ENCODE results near the gene KCNMB4. TPM values are rescaled to one million over a fixed set of nuclear protein-coding genes. Genes with fewer than 3 reads are reported as not detected.
"Not testable (repeated sequence)": the region's sequence is repeated elsewhere in the genome, so short reads cannot be mapped to it uniquely, and the experiment has no call there.

The KCNMB4 gene
- polyA plus RNA-seq, 2 of the 4 experiments (the other 2 are of a cell fraction): 0.08 to 0.13 TPM

DNA sequence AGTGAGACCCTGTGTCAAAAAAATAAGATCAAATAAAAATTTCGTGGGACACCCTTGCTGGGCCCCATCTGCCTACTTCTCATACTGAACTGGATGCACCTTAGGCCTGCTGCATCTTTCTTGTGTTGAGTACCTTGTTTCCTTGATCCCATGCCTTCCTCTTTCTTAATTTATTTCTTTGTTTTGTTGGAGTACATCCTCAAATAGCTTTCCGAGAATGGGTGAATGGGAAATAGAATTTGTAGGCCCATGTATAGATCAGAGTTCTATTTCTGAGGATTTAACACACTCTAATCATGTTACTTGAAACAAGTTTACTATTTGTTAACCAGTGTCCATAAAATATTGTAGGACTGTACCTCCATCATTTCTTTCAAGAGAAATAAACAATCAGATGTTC lies 23.6 kb downstream of the KCNMB4 start:
- TF ChIP-seq ZSCAN20 (CRISPR knock-in tag; IDR thresholded peaks at IDR 0.05) (no peak), FOXS1 (CRISPR knock-in tag; IDR thresholded peaks at IDR 0.05) (no peak), MAZ (IDR thresholded peaks at IDR 0.05; ENCODE audit: borderline replicate concordance, low read depth, low read length) (no peak), TP53 (CRISPR knock-in tag; IDR thresholded peaks at IDR 0.05) (no peak), SREBF2 (IDR thresholded peaks at IDR 0.05) (no peak), CBX2 (IDR thresholded peaks at IDR 0.05; ENCODE audit: borderline replicate concordance, low read depth) (no peak), ELK1 (IDR thresholded peaks at IDR 0.05; ENCODE audit: low read depth, low read length) (no peak), BCL3 (IDR thresholded peaks at IDR 0.05) (no peak), SMC3 (IDR thresholded peaks at IDR 0.05) (no peak), TFCP2L1 (CRISPR knock-in tag; IDR thresholded peaks at IDR 0.05) (no peak), USF2 (IDR thresholded peaks at IDR 0.05) (no peak), EP300 (IDR thresholded peaks at IDR 0.05) (no peak), JUN (IDR thresholded peaks at IDR 0.05) (no peak)
- TF ChIP-seq, protein P1, sequence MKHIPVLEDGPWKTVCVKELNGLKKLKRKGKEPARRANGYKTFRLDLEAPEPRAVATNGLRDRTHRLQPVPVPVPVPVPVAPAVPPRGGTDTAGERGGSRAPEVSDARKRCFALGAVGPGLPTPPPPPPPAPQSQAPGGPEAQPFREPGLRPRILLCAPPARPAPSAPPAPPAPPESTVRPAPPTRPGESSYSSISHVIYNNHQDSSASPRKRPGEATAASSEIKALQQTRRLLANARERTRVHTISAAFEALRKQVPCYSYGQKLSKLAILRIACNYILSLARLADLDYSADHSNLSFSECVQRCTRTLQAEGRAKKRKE (CRISPR knock-in tag; IDR thresholded peaks at IDR 0.05; ENCODE audit: low read depth): no peak
- Histone ChIP-seq H3K9me3 (peaks cover 5% of the 10 kb centered on the region; the same call in 1 of the 3 replicates), H3K4me2 (no peak overlapping the region), H3K4me1 (no peaks in the 10 kb centered on the region), H3K4me3 (no peak overlapping the region), H3K27ac (no peak overlapping the region)
- ATAC-seq: no peak
- CTCF ChIA-PET: no interaction called here
- DNase-seq (ENCODE audit: low read depth in 1 of 2, low spot score in 1 of 2): no peak
- POLR2A ChIA-PET: no interaction called here
- no peak for FAIRE-seq
- WGBS (ENCODE audit: missing lambda C conversion rate): 13% methylated on average over 2 of the region's 2 CpGs

- POLR2A ChIA-PET; CTCF ChIA-PET; H3K9me3 ChIP-seq; H3K27ac ChIP-seq; DNase-seq (ENCODE audit: low read depth in 1 of 2, low spot score in 1 of 2); H3K4me2 ChIP-seq; H3K4me1 ChIP-seq; ATAC-seq; H3K4me3 ChIP-seq; FAIRE-seq: not testable (repeated sequence)
- WGBS (ENCODE audit: missing lambda C conversion rate): 0% methylated on average over 1 of the region's 1 CpG
Measured at GRCh38 chr12:70392631-70393030, 26.5 kb downstream of the KCNMB4 start.

DNA sequence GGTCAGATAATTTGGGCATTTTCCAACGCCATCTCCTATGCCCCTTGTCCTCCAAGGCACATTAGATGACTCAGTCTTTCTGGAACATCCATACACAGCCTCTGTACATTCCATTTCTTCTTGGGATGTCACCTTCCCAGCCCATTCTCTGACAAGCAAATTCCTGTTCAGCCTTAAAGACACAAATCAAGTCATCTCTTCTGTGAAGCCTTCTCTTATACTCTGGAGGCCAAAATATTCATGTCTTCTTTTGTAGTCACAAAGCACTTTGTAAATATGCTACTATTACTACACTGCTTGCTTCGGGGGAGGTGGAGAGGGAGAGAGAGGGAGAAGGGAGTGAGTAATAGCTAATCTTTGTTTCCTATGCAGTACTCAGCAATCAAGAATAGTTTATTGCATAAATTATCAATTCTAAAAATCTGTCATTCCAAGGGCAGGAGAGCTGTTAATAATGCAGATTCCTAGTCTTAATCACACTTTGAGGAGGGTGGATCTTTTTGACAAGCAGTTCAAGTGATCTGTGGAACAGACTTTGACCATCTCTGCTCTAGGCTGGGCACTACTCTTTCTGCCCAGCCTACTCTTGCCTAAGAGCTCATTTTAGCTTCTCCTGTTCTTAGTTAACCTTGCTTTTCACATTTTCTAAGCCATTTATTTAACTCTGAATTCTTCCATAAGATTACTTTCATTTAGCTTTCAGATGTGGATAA lies 27.9 kb downstream of the KCNMB4 start:
- CTCF ChIA-PET: interaction anchor here (1.0 kb wide), 1 partner anchor 12 kb away, joined by 3 read pairs; no protein-coding TSS in a partner anchor
- Histone ChIP-seq H3K27ac (no peak overlapping the region), H3K4me3 (no peak overlapping the region), H3K4me1 (no peaks in the 10 kb centered on the region), H3K4me2 (no peak overlapping the region), H3K9me3 (peaks cover 5% of the 10 kb centered on the region; the same call in 1 of the 3 replicates)
- no peak for TF ChIP-seq RARB (CRISPR knock-in tag; IDR thresholded peaks at IDR 0.05)
- TF ChIP-seq FOSB (CRISPR knock-in tag; IDR thresholded peaks at IDR 0.05): no peak
- no peak for TF ChIP-seq HEYL (CRISPR knock-in tag; IDR thresholded peaks at IDR 0.05)
- TF ChIP-seq, protein P2, sequence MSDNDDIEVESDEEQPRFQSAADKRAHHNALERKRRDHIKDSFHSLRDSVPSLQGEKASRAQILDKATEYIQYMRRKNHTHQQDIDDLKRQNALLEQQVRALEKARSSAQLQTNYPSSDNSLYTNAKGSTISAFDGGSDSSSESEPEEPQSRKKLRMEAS (IDR thresholded peaks at IDR 0.05): no peak
- no peak for TF ChIP-seq PHF8 (IDR thresholded peaks at IDR 0.05; ENCODE audit: borderline replicate concordance, low read depth)
- no peak for TF ChIP-seq RNF2 (IDR thresholded peaks at IDR 0.05; ENCODE audit: borderline replicate concordance, low read depth)
- TF ChIP-seq ZFP36 (IDR thresholded peaks at IDR 0.05; ENCODE audit: borderline replicate concordance, partially characterized antibody): no peak
- TF ChIP-seq EHMT2 (IDR thresholded peaks at IDR 0.05; ENCODE audit: low read depth): no peak
- no peak for TF ChIP-seq EHF (CRISPR knock-in tag; IDR thresholded peaks at IDR 0.05)
- TF ChIP-seq EP300 (IDR thresholded peaks at IDR 0.05): no peak
- TF ChIP-seq HDAC2 (IDR thresholded peaks at IDR 0.05): no peak
- no peak for TF ChIP-seq ESRRA (IDR thresholded peaks at IDR 0.05; ENCODE audit: borderline replicate concordance, low read length)
- no peak for TF ChIP-seq NPAS2 (CRISPR knock-in tag; IDR thresholded peaks at IDR 0.05; ENCODE audit: borderline replicate concordance)
- TF ChIP-seq POLR2AphosphoS2 (conservative IDR thresholded peaks at IDR 0.05; ENCODE audit: low read length): no peak
- WGBS (ENCODE audit: missing lambda C conversion rate): 1% methylated on average over 2 of the region's 2 CpGs
- DNase-seq (ENCODE audit: low read depth in 1 of 2, low spot score in 1 of 2): no peak
- no peak for FAIRE-seq
- peak in 1 of 2 experiments; percentile 24; a peak in 1 of 6 replicates for ATAC-seq
- POLR2A ChIA-PET: no interaction called here
